ENCODE measurements around the gene SGMS1.

SGMS1 gene

DNA sequence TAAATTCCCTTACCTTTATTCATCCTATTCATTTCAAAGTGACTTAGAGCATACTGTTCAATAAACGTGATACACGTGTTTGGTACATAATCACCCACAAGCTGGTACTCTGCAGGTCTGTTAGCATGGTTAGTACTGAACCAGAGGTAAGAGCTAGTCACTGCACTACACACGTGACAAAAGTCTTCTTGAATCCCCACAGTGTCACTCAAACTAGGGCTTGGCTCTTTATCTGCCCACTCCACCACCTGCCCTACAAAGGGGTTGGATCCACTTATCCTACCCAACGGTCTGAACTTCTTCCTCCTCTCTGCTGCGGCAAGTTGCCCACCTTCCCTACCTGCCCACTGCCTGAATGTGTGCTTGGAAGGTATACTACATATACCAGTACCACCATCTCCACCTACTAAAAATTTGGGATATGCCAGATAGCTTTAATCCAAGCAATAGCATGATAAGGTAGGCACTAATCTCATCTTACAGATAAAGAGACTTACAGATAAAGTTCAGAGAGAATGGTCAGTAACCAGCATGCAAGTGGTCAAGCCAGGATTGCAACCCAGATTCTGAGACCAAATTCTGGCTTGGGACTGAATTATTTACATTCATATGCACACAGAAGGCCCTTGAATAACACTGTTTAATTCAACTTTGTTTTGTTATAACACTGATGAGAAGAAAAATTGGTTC lies 92.2 kb downstream of the SGMS1 start:
- TF ChIP-seq, protein P1, sequence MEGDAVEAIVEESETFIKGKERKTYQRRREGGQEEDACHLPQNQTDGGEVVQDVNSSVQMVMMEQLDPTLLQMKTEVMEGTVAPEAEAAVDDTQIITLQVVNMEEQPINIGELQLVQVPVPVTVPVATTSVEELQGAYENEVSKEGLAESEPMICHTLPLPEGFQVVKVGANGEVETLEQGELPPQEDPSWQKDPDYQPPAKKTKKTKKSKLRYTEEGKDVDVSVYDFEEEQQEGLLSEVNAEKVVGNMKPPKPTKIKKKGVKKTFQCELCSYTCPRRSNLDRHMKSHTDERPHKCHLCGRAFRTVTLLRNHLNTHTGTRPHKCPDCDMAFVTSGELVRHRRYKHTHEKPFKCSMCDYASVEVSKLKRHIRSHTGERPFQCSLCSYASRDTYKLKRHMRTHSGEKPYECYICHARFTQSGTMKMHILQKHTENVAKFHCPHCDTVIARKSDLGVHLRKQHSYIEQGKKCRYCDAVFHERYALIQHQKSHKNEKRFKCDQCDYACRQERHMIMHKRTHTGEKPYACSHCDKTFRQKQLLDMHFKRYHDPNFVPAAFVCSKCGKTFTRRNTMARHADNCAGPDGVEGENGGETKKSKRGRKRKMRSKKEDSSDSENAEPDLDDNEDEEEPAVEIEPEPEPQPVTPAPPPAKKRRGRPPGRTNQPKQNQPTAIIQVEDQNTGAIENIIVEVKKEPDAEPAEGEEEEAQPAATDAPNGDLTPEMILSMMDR (IDR thresholded peaks at IDR 0.05; ENCODE audit: extremely low read depth, missing control alignments): no peak
- no peak for DNase-seq (ENCODE audit: low spot score)

DNA sequence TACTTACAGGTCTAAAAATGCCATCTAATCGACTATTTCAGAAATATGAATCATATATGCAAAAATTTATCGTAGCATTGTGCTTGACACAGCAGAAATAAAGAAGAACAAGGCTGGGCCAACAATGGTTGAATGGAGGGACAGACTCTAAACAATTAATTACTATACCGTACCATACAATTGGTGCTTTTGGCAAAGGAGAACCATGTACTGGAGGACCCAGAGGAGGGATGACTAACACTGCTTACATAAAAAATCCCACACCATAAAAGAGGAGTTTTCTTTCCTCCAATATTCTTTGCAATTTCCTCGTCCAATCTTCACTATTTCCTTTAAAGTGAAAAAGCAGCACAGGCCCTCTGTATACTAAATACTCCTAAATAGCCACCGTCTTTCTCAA lies 94.1 kb downstream of the SGMS1 start:
- no peak for DNase-seq (ENCODE audit: low spot score)
- TF ChIP-seq, protein P1 (IDR thresholded peaks at IDR 0.05; ENCODE audit: extremely low read depth, missing control alignments): no peak

DNA sequence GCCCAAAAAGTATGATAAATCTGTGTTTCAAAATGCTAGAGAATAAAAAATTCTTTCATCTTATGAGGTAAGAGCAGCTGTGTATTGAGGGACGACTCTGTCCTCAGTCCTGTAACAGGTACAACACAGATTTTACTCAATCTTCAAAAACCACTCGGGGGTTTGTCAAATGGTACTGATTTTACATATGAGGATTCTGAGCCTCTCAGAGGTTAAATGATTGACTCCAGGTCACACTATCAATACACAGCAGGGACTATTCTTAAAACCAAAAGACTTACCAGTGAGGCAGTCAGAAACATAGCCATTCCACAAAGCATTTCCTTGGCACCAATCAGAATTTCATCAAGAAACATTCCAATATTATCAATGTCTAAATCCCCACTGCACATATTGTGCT lies 95.5 kb downstream of the SGMS1 start:
- DNase-seq (ENCODE audit: low spot score): no peak
- TF ChIP-seq, protein P1 (IDR thresholded peaks at IDR 0.05; ENCODE audit: extremely low read depth, missing control alignments): no peak

DNA sequence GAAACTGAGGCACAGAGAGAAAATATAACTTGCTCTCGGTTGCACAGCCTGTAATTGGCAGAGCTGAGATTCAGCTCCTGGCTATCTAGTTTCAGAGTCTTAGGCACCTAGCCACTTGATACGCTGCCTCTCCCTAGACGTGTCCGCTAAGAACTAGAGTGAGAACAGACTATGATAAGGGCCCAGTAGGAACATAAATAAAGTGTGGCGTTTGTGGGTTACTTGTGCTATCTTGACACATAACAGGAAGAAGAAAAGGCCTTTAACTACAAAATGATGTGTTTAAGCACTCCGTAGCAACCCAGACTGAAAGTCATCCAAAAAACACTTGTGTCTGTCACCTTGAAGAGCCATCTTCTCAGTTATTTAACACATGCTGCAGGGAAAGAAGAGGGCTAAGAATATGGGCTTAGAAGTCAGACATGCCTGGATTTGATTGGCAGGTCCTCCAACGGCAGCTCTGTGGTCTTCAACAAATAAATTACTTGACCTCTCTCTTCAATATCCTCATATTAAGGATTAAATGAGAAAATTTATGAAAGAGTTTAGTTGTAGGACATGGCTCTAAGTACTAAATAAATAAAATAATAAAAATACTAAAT lies 96.2 kb downstream of the SGMS1 start:
- DNase-seq (ENCODE audit: low spot score): no peak
- TF ChIP-seq, protein P1 (IDR thresholded peaks at IDR 0.05; ENCODE audit: extremely low read depth, missing control alignments): no peak

DNA sequence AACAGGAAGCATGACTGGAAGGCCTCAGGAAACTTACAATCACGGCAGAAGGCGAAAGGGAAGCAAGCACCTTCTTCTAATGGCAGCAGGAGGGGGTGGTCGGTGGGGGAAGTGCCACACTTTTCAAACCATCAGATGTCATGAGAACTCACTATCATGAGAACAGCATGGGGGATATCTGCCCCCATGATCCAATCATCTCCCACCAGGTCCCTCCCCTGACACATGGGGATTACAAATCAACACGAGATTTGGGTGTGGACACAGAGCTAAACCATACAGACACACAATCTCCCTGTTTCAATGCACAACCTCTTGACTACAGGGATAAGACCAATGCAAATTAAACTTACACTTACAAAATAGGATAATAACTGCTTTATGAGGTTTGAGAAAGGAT lies 97.6 kb downstream of the SGMS1 start:
- TF ChIP-seq, protein P1 (IDR thresholded peaks at IDR 0.05; ENCODE audit: extremely low read depth, missing control alignments): no peak
- DNase-seq (ENCODE audit: low spot score): no peak

DNA sequence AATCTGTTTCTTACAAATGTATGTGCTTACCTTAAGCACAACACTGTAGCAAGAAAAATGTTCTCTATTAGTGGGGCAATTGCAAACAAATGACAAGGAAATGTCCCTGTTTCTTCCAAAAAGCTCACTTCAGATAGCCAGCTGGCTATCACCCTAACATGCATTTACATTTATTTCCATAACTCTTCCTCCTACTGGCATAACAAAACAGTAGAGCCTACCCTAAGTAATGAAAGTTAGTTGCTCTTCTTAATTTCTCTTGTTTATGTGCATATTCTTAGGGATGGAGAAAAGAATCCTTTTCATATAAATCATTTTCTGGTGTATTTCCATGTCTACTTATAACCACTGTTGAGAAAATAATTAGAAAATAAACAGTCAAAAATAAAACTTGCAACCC lies 100.4 kb downstream of the SGMS1 start:
- no peak for DNase-seq (ENCODE audit: low spot score)
- TF ChIP-seq, protein P1 (IDR thresholded peaks at IDR 0.05; ENCODE audit: extremely low read depth, missing control alignments): no peak

DNA sequence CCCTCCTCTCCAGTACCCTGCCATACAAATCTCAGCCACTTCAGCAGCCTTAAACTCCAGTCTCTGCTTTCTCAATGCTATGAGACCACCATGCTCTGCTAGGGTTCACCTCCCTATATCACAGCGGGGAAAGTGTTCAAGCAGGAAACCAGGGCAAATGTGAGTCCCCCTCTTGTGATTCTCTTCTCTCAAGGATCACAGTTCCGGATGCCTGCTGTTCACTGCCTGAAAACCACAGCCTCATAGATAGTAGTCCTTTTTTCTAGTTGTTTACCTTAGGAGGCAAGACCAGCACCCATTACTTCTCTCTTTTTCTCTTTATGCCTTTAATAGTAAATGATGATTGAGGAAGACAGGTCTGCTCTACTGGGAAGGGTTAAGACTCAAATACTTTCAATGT lies 100.8 kb downstream of the SGMS1 start:
- TF ChIP-seq, protein P1 (IDR thresholded peaks at IDR 0.05; ENCODE audit: extremely low read depth, missing control alignments): no peak
- DNase-seq (ENCODE audit: low spot score): no peak

Data from GM20000 (cell line).